ENCODE measurements around the gene BICC1.

The BICC1 gene

GRCh38 chr10:58810751-58811150 is 298.1 kb downstream of the BICC1 start:
- in situ Hi-C loops (cut with MboI; ENCODE audit: low sequenced_read_pairs) = no loop called here

DNA sequence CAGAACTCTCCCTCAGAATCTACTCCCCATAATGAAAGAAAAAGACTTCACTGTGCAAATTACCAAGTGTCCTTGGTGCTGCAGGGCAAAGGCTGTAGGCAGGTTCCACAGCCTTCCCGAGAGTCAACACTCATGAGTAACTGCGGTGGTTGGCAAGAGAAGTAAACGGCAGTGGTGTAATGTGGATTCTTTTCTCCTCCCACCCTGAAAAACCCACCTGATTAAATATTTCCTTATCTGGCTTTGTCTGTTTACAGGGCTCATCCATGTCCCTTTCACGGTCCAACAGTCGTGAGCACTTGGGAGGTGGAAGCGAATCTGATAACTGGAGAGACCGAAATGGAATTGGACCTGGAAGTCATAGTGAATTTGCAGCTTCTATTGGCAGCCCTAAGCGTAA is 300.9 kb downstream of the BICC1 start:
- in situ Hi-C loops (cut with MboI; ENCODE audit: low sequenced_read_pairs) = no loop called here

GRCh38 chr10:58817201-58817846 is 304.7 kb downstream of the BICC1 start:
- in situ Hi-C loops (cut with MboI; ENCODE audit: low sequenced_read_pairs) = no loop called here

- in situ Hi-C loops (cut with MboI; ENCODE audit: low sequenced_read_pairs) = no loop called here
Observed at GRCh38 chr10:58818900-58819299, 306.2 kb downstream of the BICC1 start.

GRCh38 chr10:58820386-58820785 is 307.7 kb downstream of the BICC1 start:
- in situ Hi-C loops (cut with MboI; ENCODE audit: low sequenced_read_pairs) = no loop called here

GRCh38 chr10:58820861-58821751 is 308.4 kb downstream of the BICC1 start:
- in situ Hi-C loops (cut with MboI; ENCODE audit: low sequenced_read_pairs) = no loop called here

DNA sequence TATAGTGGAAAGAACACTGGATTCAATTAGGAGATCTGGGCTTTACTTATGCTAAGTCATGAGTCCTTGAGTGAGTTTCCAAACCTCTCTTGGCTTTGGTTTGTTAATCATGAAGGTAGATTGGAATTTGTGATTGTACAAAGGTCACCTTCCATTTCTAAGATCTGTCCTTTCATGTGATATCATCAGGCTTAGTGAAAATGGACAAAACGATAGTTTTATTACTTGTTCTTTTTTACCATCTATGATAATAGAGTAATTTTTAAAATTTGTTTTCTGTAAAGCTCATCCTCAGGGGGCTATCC is 309.0 kb downstream of the BICC1 start:
- in situ Hi-C loops (cut with MboI; ENCODE audit: low sequenced_read_pairs) = no loop called here

DNA sequence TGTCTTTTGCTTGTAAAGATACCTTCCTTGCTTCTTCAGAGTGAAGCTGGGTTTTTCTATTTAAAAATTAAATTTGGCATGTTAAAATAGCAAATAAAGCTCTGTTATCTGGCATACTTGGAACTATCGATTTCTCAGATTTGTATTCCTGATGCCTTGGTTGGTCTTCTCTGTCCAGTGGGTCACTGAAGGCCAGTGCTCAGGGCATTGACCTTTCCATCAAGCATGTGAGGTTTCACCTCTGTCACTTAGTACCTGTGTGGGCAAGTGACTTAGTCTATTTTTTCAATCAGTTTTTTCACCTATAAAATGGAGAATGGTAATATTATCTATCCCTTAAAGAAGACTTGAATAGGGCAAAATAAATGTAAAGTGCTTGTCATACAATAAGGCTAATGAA is 311.3 kb downstream of the BICC1 start:
- in situ Hi-C loops (cut with MboI; ENCODE audit: low sequenced_read_pairs) = no loop called here

DNA sequence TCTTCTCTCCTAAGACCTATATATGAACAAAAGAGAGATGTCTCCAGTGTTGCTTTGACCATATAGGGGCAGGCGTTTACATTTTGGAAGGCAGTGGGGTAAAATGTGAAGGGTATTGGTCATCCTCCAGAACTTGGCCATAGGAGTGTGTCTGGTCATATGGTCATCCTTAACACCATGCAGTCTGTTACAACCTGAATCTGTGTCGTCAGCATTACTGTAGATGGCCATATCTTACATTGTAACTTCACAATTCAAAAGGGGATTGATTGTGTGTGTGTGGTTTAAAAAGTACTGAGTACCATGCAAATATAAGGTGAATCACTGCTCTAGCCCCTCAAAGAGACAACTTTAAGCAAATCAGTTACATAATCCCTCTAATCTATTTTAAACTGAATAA is 311.7 kb downstream of the BICC1 start:
- in situ Hi-C loops (cut with MboI; ENCODE audit: low sequenced_read_pairs) = no loop called here

GRCh38 chr10:58826694-58827093 is 314.0 kb downstream of the BICC1 start:
- in situ Hi-C loops (cut with MboI; ENCODE audit: low sequenced_read_pairs) = no loop called here

DNA sequence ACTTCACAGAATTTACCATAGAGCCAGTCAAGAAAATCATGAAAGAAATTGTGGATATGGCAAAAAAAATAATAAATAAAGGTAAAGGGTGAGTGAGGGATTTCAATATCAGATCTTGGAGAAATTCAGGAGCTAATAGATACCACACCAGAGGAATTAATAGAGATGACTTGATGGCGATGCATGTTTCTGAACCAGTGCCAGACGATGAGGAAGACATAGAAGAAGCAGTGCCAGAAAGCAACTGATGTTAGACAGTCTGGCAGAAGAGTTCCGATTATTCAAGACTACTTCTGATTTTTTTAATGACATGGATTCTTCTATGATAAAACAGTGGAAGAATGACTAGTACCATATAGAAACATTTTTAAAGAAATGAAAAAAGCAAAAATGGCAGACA is 314.7 kb downstream of the BICC1 start:
- in situ Hi-C loops (cut with MboI; ENCODE audit: low sequenced_read_pairs) = no loop called here

GRCh38 chr10:58829839-58830238 is 317.2 kb downstream of the BICC1 start:
- in situ Hi-C loops (cut with MboI; ENCODE audit: low sequenced_read_pairs) = no loop called here

- in situ Hi-C loops (cut with MboI; ENCODE audit: low sequenced_read_pairs) = no loop called here
Observed at GRCh38 chr10:58830697-58831096, 318.0 kb downstream of the BICC1 start.

- in situ Hi-C loops (cut with MboI; ENCODE audit: low sequenced_read_pairs) = no loop called here
Observed at GRCh38 chr10:58833771-58834561, 321.3 kb downstream of the BICC1 start.

DNA sequence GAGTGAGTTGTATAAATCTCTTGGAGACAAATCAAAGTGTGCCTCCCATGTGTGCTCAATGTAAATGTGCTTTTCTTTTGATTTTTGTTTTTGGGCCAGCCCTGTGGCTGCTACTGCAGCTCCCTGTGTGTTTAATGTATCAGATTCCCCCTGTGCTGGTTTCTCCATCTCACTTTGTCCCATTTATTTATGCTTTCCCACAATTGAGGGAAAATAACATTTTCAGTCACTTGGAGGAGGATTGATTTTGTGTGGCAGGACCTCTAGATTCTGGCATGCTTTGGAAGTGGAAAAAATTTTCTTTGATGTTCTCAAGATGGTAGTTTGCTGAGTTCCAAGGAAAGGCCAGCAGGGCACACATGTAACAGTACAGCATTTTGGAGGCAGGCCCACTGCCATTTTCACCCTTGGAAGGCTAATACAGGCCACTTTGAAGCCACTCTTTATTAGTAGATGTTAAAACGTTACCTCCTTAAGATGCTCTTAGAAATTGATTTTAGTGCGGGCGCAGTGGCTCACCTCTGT is 323.6 kb downstream of the BICC1 start:
- in situ Hi-C loops (cut with MboI; ENCODE audit: low sequenced_read_pairs) = no loop called here

DNA sequence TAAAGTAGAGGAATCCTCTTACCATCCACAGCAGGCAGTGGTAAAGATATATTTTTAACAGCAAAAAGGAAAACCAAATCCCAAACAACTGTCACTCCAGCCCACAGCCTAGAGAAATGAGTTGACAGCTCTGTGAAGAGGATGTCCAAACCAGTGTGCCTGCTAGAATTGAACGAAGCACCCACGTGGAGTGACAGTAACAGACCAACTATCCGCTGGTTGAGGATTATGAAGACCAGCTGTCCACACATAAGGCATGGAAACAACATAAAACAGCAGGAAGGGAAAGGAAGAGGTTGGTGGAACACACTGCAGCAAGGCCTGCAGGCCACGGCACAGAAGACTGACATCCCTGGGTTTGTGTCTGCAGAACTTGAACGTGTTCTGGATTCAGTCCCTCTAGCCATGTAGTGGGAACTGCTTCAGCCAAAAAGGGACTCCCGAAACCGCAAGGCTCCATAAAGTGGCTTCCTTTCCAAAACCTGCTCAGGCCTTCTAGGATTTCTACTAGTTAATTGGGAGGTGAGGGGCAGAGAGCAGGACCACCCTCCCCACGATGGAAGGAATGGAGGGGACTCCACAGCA is 324.4 kb downstream of the BICC1 start:
- in situ Hi-C loops (cut with MboI; ENCODE audit: low sequenced_read_pairs) = no loop called here

DNA sequence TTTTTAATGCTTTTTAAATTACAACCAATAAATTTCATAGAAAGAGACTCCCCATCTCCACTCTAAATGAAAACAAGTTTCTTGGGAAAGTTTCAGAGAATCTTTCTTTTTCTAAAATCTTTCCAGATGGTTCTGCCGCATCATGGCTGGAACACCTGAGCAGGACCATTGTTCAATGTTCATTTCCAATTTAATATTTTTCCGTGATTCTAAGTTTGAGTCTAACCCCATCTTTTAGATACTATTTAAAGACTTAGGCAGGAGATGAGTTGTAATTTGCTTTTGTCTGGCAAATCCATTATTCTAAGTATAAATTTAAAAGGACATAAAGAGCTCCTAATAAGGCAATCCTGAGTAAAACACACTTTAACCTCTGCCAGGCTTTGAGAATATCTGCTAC is 325.2 kb downstream of the BICC1 start:
- in situ Hi-C loops (cut with MboI; ENCODE audit: low sequenced_read_pairs) = no loop called here

GRCh38 chr10:58838561-58839208 is 326.0 kb downstream of the BICC1 start:
- in situ Hi-C loops (cut with MboI; ENCODE audit: low sequenced_read_pairs) = no loop called here

DNA sequence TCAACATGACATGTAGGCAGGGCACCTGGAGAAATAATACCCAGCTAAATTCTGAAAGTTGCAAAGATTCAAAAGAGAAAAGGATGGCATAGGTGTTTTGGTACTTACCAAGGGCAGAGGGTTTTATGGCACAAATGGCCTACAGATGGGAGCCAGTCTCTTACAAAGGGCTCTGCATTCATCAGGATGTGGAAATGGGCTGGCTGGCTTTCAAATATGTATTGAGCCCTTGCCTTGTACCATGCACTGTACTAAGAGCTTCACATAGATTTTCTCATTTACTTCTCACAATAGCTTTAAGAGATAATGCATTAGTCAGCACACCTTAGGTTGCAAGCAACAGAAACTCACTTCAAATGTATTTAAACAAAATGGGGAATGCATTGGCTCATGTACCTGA is 327.1 kb downstream of the BICC1 start:
- in situ Hi-C loops (cut with MboI; ENCODE audit: low sequenced_read_pairs) = no loop called here

GRCh38 chr10:58840840-58841435 is 328.3 kb downstream of the BICC1 start:
- in situ Hi-C loops (cut with MboI; ENCODE audit: low sequenced_read_pairs) = no loop called here
